Ovary (tissue), 3 donors: ENCODE results near the gene ENTPD7.

ENCODE experiments used
- EP300 ChIP-seq: sonication (generic); formaldehyde crosslinking; IDR thresholded peaks from one replicate; pipeline ENCODE4 v1.6.1; 2017; ENCODE audit warnings: antibody characterized with exemption
- POLR2A ChIP-seq: fragments of 450-650 bp; IDR thresholded peaks from one replicate; pipeline ENCODE4 v1.6.1; 2017; ENCODE audit warnings: antibody characterized with exemption, mild to moderate bottlenecking, moderate library complexity
- TF ChIP-seq, protein P1 (sequence below), 3 donors: fragments of 450-650 bp in 2 of 3; fragments of 200-600 bp in 1 of 3; IDR thresholded peaks; one replicate each; pipeline versions ENCODE4 v1.5.1 to v1.8.0; 2016 to 2022; ENCODE audit warnings: antibody characterized with exemption in 3 of 3, mild to moderate bottlenecking in 1 of 3
- donor health status: DM: no; HTN: no; CAD: no.

DNA sequence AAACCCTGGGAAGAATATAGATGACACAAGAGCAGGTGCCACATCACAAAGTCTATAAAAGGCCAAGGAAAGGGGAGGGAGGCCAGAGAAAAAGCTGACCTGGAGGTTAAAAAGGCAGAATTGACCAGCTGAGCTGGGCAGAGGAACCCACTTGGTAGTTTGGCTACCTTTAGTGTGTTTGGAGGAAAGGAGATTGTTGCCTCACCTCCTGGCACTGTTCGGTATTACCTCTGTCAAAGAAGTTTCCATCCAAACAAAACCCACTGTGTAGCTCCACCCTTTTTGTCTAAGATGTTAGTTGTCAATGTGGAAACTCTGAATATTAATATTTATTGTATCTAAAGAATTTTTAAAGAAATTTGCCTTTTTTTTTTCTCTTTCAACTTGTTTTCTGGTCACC lies 23.4 kb downstream of the ENTPD7 start:
- TF ChIP-seq, protein P1, sequence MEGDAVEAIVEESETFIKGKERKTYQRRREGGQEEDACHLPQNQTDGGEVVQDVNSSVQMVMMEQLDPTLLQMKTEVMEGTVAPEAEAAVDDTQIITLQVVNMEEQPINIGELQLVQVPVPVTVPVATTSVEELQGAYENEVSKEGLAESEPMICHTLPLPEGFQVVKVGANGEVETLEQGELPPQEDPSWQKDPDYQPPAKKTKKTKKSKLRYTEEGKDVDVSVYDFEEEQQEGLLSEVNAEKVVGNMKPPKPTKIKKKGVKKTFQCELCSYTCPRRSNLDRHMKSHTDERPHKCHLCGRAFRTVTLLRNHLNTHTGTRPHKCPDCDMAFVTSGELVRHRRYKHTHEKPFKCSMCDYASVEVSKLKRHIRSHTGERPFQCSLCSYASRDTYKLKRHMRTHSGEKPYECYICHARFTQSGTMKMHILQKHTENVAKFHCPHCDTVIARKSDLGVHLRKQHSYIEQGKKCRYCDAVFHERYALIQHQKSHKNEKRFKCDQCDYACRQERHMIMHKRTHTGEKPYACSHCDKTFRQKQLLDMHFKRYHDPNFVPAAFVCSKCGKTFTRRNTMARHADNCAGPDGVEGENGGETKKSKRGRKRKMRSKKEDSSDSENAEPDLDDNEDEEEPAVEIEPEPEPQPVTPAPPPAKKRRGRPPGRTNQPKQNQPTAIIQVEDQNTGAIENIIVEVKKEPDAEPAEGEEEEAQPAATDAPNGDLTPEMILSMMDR (IDR thresholded peaks at IDR 0.05) = no peak
- TF ChIP-seq POLR2A (no peak), EP300 (no peak)
